ENCODE results near the gene VN1R5. TPM values are rescaled to one million over a fixed set of nuclear protein-coding genes. Genes with fewer than 3 reads are reported as not detected.

The VN1R5 gene
- total RNA-seq, 1 donor from 2014 or later = not detected

DNA sequence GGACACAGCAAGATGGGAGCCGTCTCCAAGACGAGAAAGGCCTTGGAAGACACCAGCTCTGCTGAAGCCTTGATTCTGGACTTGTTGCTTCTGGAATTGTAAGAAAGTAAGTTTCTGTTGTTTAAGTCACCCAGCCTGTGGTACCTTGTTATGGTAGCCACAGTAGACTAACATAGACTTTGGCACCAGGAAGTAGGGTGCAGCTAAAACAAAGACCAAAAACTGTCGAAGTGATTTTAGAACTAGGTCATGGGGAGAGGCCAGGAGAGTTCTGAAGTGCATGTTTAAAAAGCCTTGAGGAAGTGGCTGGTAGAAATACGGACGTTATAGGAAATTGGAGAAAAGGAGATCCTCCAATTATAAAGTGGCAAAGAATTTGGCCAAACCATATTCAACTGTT lies 47.3 kb downstream of the VN1R5 start:
- TF ChIP-seq, protein P1, sequence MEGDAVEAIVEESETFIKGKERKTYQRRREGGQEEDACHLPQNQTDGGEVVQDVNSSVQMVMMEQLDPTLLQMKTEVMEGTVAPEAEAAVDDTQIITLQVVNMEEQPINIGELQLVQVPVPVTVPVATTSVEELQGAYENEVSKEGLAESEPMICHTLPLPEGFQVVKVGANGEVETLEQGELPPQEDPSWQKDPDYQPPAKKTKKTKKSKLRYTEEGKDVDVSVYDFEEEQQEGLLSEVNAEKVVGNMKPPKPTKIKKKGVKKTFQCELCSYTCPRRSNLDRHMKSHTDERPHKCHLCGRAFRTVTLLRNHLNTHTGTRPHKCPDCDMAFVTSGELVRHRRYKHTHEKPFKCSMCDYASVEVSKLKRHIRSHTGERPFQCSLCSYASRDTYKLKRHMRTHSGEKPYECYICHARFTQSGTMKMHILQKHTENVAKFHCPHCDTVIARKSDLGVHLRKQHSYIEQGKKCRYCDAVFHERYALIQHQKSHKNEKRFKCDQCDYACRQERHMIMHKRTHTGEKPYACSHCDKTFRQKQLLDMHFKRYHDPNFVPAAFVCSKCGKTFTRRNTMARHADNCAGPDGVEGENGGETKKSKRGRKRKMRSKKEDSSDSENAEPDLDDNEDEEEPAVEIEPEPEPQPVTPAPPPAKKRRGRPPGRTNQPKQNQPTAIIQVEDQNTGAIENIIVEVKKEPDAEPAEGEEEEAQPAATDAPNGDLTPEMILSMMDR (IDR thresholded peaks at IDR 0.05) = no peak
- H3K9me3 ChIP-seq = no peaks in the 10 kb centered on the region
- intact Hi-C loops (cut with DNase I) = no loop called here
- H3K27me3 ChIP-seq = no peaks in the 10 kb centered on the region
- no peak for DNase-seq
- ATAC-seq = no peak
- H3K4me3 ChIP-seq = no peak overlapping the region
- no peaks in the 10 kb centered on the region for H3K4me1 ChIP-seq
- no peak overlapping the region for H3K27ac ChIP-seq
- peaks cover 42% of the 10 kb centered on the region for H3K36me3 ChIP-seq

DNA sequence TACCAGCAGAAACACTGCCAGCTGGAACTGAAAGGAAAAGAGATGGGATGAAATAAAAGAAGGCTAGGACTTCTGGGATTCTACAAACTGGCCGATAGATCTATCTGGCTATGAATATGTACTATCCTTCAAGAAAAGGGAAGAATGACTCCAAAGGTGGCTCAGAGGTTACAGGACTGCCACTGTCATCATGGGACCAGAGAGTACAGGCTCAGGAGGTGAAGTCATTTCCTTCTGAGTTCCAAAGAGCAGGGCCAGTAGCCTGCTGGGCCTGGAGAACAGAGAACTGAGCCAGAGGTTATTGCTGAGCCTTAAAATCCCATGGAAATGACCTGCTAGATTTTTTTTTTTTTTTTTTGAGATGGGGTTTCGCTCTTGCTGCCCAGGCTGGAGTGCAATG lies 48.2 kb downstream of the VN1R5 start:
- Histone ChIP-seq H3K27me3 (no peaks in the 10 kb centered on the region), H3K4me1 (no peaks in the 10 kb centered on the region), H3K4me3 (no peak overlapping the region), H3K9me3 (no peaks in the 10 kb centered on the region), H3K36me3 (peaks cover 50% of the 10 kb centered on the region), H3K27ac (no peak overlapping the region)
- ATAC-seq (no peak), DNase-seq (no peak)
- TF ChIP-seq, protein P1 (IDR thresholded peaks at IDR 0.05) = no peak
- intact Hi-C loops (cut with DNase I) = no loop called here

Other genes starting within 250 kb of the VN1R5 start
- gene ZNF695, start 248.0 kb upstream of the VN1R5 start, total RNA-seq = not detected
- gene ZNF670, start 177.3 kb upstream of the VN1R5 start, total RNA-seq = 3.2 TPM
- 8.9 TPM for gene ZNF669, start 151.7 kb upstream of the VN1R5 start, total RNA-seq
- gene ZNF124, start 84.1 kb upstream of the VN1R5 start, total RNA-seq = 23.5 TPM
- gene ZNF496, start 75.8 kb downstream of the VN1R5 start, total RNA-seq = 28.0 TPM
- 4.9 TPM for gene NLRP3, start 160.1 kb downstream of the VN1R5 start, total RNA-seq
- not detected for gene OR2B11, start 202.0 kb downstream of the VN1R5 start, total RNA-seq